ENCODE data around the gene OSCP1.

- TF ChIP-seq, protein P1, sequence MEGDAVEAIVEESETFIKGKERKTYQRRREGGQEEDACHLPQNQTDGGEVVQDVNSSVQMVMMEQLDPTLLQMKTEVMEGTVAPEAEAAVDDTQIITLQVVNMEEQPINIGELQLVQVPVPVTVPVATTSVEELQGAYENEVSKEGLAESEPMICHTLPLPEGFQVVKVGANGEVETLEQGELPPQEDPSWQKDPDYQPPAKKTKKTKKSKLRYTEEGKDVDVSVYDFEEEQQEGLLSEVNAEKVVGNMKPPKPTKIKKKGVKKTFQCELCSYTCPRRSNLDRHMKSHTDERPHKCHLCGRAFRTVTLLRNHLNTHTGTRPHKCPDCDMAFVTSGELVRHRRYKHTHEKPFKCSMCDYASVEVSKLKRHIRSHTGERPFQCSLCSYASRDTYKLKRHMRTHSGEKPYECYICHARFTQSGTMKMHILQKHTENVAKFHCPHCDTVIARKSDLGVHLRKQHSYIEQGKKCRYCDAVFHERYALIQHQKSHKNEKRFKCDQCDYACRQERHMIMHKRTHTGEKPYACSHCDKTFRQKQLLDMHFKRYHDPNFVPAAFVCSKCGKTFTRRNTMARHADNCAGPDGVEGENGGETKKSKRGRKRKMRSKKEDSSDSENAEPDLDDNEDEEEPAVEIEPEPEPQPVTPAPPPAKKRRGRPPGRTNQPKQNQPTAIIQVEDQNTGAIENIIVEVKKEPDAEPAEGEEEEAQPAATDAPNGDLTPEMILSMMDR (IDR thresholded peaks at IDR 0.05) = no peak
- no peak for TF ChIP-seq POLR2A (IDR thresholded peaks at IDR 0.05)
- no peak for TF ChIP-seq POLR2AphosphoS5 (IDR thresholded peaks at IDR 0.05; ENCODE audit: insufficient read depth in 1 of 2, low read depth in 1 of 2)
These were observed 35.9 kb downstream of the OSCP1 start for GRCh38 chr1:36414384-36414783.

Measured in vagina (tissue), 2 donors.